MM.1S (cell line): ENCODE data around the gene COPE.

Source experiments
- DNase-seq: peaks from one replicate; pipeline ENCODE4 v3.0.0-alpha.2; 2015
- H2AFZ ChIP-seq: fragments of 300-600 bp; sonication (generic); 2 replicates; pipeline ENCODE4 v1.6.0; 2016; ENCODE audit warnings: antibody characterized with exemption, low read length
- H3F3A ChIP-seq: fragments of 300-600 bp; sonication (generic); 2 replicates; pipeline ENCODE4 v1.6.1; 2016; ENCODE audit warnings: mild to moderate bottlenecking, antibody characterized with exemption, low read length, moderate library complexity, mixed read lengths; ENCODE audit not compliant: insufficient read depth
- H3K27ac ChIP-seq: fragments of 300-600 bp; sonication (generic); 2 replicates; pipeline ENCODE4 v1.5.1; 2016; ENCODE audit warnings: mild to moderate bottlenecking, low read length
- H3K27me3 ChIP-seq: fragments of 300-600 bp; sonication (generic); replicated peaks from 2 replicates; pipeline ENCODE4 v1.6.0; 2016; ENCODE audit warnings: low read length; ENCODE audit not compliant: insufficient read depth
- H3K36me3 ChIP-seq: fragments of 300-600 bp; sonication (generic); replicated peaks from 2 replicates; pipeline ENCODE4 v1.6.1; 2016; ENCODE audit warnings: mild to moderate bottlenecking, low read length, mixed read lengths; ENCODE audit not compliant: insufficient read depth
- H3K4me1 ChIP-seq: fragments of 300-600 bp; sonication (generic); 2 replicates; pipeline ENCODE4 v1.6.1; 2016; ENCODE audit warnings: low read length, mixed read lengths
- H3K4me2 ChIP-seq: fragments of 300-600 bp; sonication (generic); 2 replicates; pipeline ENCODE4 v1.6.0; 2016; ENCODE audit warnings: low read depth, low read length
- H3K4me3 ChIP-seq: fragments of 300-600 bp; sonication (generic); 2 replicates; pipeline ENCODE4 v1.5.1; 2016; ENCODE audit warnings: low read length, mixed read lengths
- H3K79me2 ChIP-seq: fragments of 300-600 bp; sonication (generic); 2 replicates; pipeline ENCODE4 v1.6.1; 2016; ENCODE audit warnings: mixed run types, low read length, mixed read lengths
- H3K9ac ChIP-seq: fragments of 300-600 bp; sonication (generic); 2 replicates; pipeline ENCODE4 v1.6.1; 2016; ENCODE audit warnings: low read length, mixed read lengths
- H3K9me2 ChIP-seq: fragments of 300-600 bp; sonication (generic); replicated peaks from 2 replicates; pipeline ENCODE4 v1.6.1; 2016; ENCODE audit warnings: mild to moderate bottlenecking, low read length, mixed read lengths; ENCODE audit not compliant: insufficient read depth
- H3K9me3 ChIP-seq: fragments of 300-600 bp; sonication (generic); replicated peaks from 2 replicates; pipeline ENCODE4 v1.6.1; 2016; ENCODE audit warnings: mild to moderate bottlenecking, low read length, mixed read lengths; ENCODE audit not compliant: insufficient read depth
- H4K20me1 ChIP-seq: fragments of 300-600 bp; sonication (generic); 2 replicates; pipeline ENCODE4 v1.6.1; 2016; ENCODE audit warnings: mild to moderate bottlenecking, low read length, moderate library complexity, mixed read lengths; ENCODE audit not compliant: insufficient read depth
- EZH2 ChIP-seq: fragments of 300-600 bp; sonication (generic); optimal IDR thresholded peaks from 2 replicates; pipeline ENCODE3; 2017; ENCODE audit warnings: low read depth, mild to moderate bottlenecking, antibody characterized with exemption, low read length, mixed read lengths
- EZH2phosphoT487 ChIP-seq: fragments of 300-600 bp; sonication (generic); IDR thresholded peaks from 2 replicates; pipeline ENCODE4 v1.6.1; 2018; ENCODE audit warnings: antibody characterized with exemption, low read length
- TF ChIP-seq, protein P1 (sequence below): fragments of 300-600 bp; sonication (generic); IDR thresholded peaks from 2 replicates; pipeline ENCODE4 v1.5.1; 2016; ENCODE audit warnings: antibody characterized with exemption, low read length, mixed read lengths

The COPE gene

DNA sequence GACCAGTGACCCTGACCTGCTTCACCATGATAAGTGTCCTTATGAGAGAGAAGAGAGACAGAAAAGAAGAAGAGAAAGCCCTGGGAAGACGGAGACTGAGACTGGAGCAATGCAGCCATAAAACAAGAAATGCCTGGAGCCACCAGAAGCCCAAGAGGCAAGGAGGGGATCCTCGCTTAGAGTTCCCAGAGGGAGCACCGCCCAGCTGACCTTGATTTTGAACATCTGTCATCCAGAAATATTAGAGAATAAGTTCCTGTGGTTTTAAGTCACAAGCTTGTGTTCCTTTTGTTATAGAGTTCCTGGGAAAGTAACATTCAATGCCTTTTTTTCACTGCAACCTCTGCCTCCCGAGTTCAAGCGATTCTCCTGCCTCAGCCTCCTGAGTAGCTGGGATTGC, 43.5 kb downstream of the COPE start:
- no peak overlapping the region for H3K9ac ChIP-seq
- no peaks in the 10 kb centered on the region; the same call in 1 of the 2 replicates for H3F3A ChIP-seq
- H3K4me1 ChIP-seq = no peaks in the 10 kb centered on the region
- H3K27ac ChIP-seq = no peak overlapping the region
- H3K9me3 ChIP-seq = no peaks in the 10 kb centered on the region
- no peak overlapping the region for H3K4me3 ChIP-seq
- no peak overlapping the region for H3K4me2 ChIP-seq
- no peak overlapping the region for H2AFZ ChIP-seq
- no peaks in the 10 kb centered on the region for H3K27me3 ChIP-seq
- no peak for DNase-seq
- H3K79me2 ChIP-seq = no peaks in the 10 kb centered on the region
- no peaks in the 10 kb centered on the region for H4K20me1 ChIP-seq
- H3K9me2 ChIP-seq = no peaks in the 10 kb centered on the region
- TF ChIP-seq, protein P1, sequence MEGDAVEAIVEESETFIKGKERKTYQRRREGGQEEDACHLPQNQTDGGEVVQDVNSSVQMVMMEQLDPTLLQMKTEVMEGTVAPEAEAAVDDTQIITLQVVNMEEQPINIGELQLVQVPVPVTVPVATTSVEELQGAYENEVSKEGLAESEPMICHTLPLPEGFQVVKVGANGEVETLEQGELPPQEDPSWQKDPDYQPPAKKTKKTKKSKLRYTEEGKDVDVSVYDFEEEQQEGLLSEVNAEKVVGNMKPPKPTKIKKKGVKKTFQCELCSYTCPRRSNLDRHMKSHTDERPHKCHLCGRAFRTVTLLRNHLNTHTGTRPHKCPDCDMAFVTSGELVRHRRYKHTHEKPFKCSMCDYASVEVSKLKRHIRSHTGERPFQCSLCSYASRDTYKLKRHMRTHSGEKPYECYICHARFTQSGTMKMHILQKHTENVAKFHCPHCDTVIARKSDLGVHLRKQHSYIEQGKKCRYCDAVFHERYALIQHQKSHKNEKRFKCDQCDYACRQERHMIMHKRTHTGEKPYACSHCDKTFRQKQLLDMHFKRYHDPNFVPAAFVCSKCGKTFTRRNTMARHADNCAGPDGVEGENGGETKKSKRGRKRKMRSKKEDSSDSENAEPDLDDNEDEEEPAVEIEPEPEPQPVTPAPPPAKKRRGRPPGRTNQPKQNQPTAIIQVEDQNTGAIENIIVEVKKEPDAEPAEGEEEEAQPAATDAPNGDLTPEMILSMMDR = no peak
- no peak for TF ChIP-seq EZH2phosphoT487
- TF ChIP-seq EZH2 = no peak
- no peaks in the 10 kb centered on the region for H3K36me3 ChIP-seq

DNA sequence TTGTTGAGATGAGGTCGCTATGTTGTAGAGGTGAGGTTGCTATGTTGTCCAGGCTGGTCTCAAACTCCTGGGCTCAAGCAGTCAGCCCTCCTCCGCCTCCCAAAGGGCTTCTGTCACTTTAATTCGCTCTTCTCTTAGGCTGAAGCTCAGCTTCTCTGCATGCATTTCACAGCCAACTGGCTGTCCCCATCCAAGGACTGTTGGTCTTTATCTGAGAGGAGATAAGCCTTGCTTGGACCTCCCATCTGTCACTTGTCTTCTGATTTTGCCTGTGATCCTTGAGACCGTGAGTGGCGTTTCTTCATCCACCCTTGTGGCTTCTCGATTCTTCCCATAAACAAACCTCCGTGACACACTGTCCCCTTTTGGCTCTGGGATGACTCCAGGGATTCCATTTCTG, 47.6 kb downstream of the COPE start:
- Histone ChIP-seq H3K9ac (no peak overlapping the region), H3K9me3 (no peaks in the 10 kb centered on the region), H2AFZ (no peak overlapping the region), H3K4me2 (no peak overlapping the region), H4K20me1 (no peaks in the 10 kb centered on the region), H3K4me1 (no peaks in the 10 kb centered on the region), H3K36me3 (peaks cover 4% of the 10 kb centered on the region), H3K27me3 (no peaks in the 10 kb centered on the region), H3F3A (no peaks in the 10 kb centered on the region; the same call in 1 of the 2 replicates), H3K9me2 (no peaks in the 10 kb centered on the region), H3K4me3 (no peak overlapping the region), H3K27ac (no peak overlapping the region), H3K79me2 (no peaks in the 10 kb centered on the region)
- TF ChIP-seq EZH2 = no peak
- no peak for TF ChIP-seq EZH2phosphoT487
- TF ChIP-seq, protein P1 = no peak
- DNase-seq = no peak

DNA sequence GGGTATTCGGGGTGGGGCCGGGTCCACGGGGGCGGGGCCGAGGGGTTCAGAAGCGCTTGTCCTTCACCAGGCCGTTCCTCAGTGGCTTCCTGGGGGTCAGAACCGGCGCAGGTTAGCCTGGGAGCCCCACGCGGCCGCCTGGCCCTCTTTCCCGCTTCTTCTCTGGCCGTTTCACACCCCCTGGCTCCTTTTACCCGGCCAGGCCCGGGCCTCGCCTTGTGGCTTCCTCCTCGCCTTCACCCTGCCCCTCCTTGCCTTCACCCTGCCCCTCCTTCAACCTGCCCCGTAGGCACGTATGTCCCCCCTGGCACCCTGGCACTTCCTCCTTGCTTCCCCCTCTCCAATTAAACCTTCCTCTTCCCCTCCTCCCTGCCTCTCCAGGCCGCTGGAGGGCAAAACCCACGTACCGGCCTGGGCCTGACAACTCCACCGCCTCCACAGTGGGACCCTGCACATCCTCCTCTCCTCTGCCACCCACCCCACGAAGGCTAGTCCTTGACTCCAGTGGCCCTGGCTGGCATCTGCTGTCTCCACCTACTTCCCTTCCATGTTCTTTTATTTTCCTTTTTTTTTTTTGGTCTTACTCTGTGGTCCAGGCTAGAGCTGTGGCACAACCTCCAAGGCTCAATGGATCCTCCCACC, 48.5 kb downstream of the COPE start:
- no peak overlapping the region for H3K27ac ChIP-seq
- H3K79me2 ChIP-seq = no peaks in the 10 kb centered on the region
- H3K27me3 ChIP-seq = no peaks in the 10 kb centered on the region
- no peak for DNase-seq
- H4K20me1 ChIP-seq = no peaks in the 10 kb centered on the region
- no peak overlapping the region for H3K4me2 ChIP-seq
- H3K9me3 ChIP-seq = no peaks in the 10 kb centered on the region
- no peak overlapping the region for H3K4me3 ChIP-seq
- H3K4me1 ChIP-seq = no peaks in the 10 kb centered on the region
- H3K36me3 ChIP-seq = peaks cover 4% of the 10 kb centered on the region
- peaks cover 4% of the 10 kb centered on the region; the same call in 1 of the 2 replicates for H3F3A ChIP-seq
- H3K9ac ChIP-seq = no peak overlapping the region
- TF ChIP-seq EZH2phosphoT487 (no peak), EZH2 (no peak)
- TF ChIP-seq, protein P1 = no peak
- H2AFZ ChIP-seq = no peak overlapping the region
- H3K9me2 ChIP-seq = no peaks in the 10 kb centered on the region
